ENCODE data around the gene MCM3.
A peak's percentile ranks its signal among the peaks of the same experiment; 100 is the strongest.

Gene MCM3

DNA sequence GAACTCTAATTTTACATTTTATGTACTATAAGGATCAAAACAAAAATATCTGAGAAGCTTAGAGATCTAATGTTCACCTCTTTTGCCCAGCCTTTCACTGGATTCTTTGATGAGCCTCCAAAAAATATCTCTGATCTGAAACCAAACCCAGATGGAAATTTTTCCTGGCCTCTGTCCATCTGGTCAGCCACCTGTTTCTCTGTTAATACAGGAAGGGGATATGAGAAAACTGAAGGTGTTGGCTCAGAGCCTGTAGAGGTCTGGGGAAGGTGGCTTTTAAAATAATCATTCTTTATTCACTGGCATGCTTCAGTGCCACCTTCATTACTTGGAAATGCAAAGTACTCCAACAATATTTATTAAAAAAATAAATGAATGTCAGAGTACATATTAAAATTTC is 8.5 kb upstream of the MCM3 start:
- Histone ChIP-seq H3K9ac (no peak overlapping the region; the same call in 1 of the 2 replicates), H3K4me2 (peak overlapping the region; percentile 65), H3K79me2 (ENCODE audit: insufficient read depth, low read depth) (no peaks in the 10 kb centered on the region)

DNA sequence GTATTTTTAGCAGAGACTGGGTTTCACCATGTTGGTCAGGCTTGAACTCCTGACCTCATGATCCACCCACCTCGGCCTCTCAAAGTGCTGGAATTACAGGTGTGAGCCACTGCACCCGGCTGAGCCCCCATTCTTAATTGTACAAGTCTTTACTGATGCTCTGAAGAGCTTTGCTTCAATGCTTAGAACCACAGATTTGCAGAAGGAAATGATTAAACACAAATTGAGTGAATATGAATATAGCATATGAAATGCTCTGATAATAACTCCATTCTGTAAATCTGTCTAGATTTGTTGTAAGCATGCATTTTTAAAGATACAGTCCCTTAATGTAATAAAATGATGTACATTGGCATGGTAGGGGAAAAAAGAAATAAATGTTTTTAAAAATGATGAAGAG is 4.3 kb upstream of the MCM3 start:
- peaks cover 8% of the 10 kb centered on the region for H3K79me2 ChIP-seq (ENCODE audit: insufficient read depth, low read depth)
- H4K20me1 ChIP-seq (ENCODE audit: insufficient read depth) = no peaks in the 10 kb centered on the region
- no peak overlapping the region for H3K27ac ChIP-seq
- no peaks in the 10 kb centered on the region for H3K27me3 ChIP-seq (ENCODE audit: insufficient read depth, low read depth)
- H3K4me2 ChIP-seq = no peak overlapping the region
- H3K36me3 ChIP-seq (ENCODE audit: insufficient read depth) = no peaks in the 10 kb centered on the region
- H3K4me3 ChIP-seq (IDR thresholded peaks at IDR 0.05; ENCODE audit: insufficient read depth, low read depth, low read length) = no peak overlapping the region
- no peak overlapping the region for H2AFZ ChIP-seq (ENCODE audit: low read depth)
- TF ChIP-seq, protein P1, sequence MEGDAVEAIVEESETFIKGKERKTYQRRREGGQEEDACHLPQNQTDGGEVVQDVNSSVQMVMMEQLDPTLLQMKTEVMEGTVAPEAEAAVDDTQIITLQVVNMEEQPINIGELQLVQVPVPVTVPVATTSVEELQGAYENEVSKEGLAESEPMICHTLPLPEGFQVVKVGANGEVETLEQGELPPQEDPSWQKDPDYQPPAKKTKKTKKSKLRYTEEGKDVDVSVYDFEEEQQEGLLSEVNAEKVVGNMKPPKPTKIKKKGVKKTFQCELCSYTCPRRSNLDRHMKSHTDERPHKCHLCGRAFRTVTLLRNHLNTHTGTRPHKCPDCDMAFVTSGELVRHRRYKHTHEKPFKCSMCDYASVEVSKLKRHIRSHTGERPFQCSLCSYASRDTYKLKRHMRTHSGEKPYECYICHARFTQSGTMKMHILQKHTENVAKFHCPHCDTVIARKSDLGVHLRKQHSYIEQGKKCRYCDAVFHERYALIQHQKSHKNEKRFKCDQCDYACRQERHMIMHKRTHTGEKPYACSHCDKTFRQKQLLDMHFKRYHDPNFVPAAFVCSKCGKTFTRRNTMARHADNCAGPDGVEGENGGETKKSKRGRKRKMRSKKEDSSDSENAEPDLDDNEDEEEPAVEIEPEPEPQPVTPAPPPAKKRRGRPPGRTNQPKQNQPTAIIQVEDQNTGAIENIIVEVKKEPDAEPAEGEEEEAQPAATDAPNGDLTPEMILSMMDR (conservative IDR thresholded peaks at IDR 0.05; ENCODE audit: low read depth, low read length) = no peak
- H3K4me1 ChIP-seq (ENCODE audit: low read depth, poor library complexity, severe bottlenecking) = peaks cover 57% of the 10 kb centered on the region
- H3K9ac ChIP-seq = no peak overlapping the region

More for the DNA sequence above, 8.5 kb upstream of the MCM3 start:
- no peaks in the 10 kb centered on the region for H4K20me1 ChIP-seq (ENCODE audit: insufficient read depth)
- H3K27me3 ChIP-seq (ENCODE audit: insufficient read depth, low read depth) = no peaks in the 10 kb centered on the region
- H2AFZ ChIP-seq (ENCODE audit: low read depth) = 0 out of 2 replicates have a peak overlapping the region, but pooled peaks have one; percentile 5
- peak overlapping the region; percentile 24; the same call in 1 of the 2 replicates for H3K27ac ChIP-seq
- H3K4me1 ChIP-seq (ENCODE audit: low read depth, poor library complexity, severe bottlenecking) = peaks cover 75% of the 10 kb centered on the region
- TF ChIP-seq, protein P1 (conservative IDR thresholded peaks at IDR 0.05; ENCODE audit: low read depth, low read length) = no peak
- no peak overlapping the region for H3K4me3 ChIP-seq (IDR thresholded peaks at IDR 0.05; ENCODE audit: insufficient read depth, low read depth, low read length)
- no peaks in the 10 kb centered on the region for H3K36me3 ChIP-seq (ENCODE audit: insufficient read depth)

DNA sequence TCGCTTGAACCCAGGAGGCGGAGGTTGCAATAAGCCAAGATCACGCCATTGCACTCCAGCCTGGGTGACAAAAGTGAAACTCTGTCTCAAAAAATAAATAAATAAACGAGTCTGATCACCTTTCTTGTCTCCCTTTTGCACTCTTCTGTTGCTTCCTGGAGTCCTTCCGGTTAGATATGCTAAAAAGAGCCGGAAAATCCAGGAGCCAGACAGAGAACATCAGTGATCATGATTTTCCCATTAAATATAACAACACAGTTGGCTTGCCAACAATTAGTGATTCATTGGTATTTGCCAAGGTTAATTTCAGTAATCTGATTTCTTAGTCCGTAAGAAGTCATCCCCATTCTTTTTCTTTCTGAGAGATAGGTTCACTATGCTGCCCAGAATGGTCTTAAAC is 3.7 kb upstream of the MCM3 start:
- Histone ChIP-seq H3K4me3 (IDR thresholded peaks at IDR 0.05; ENCODE audit: insufficient read depth, low read depth, low read length) (no peak overlapping the region), H2AFZ (ENCODE audit: low read depth) (no peak overlapping the region), H3K27ac (no peak overlapping the region), H3K4me2 (no peak overlapping the region), H3K4me1 (ENCODE audit: low read depth, poor library complexity, severe bottlenecking) (peaks cover 51% of the 10 kb centered on the region), H3K36me3 (ENCODE audit: insufficient read depth) (0 out of 2 replicates have a peak, but pooled peaks cover under 1% of the 10 kb centered on the region), H4K20me1 (ENCODE audit: insufficient read depth) (no peaks in the 10 kb centered on the region), H3K79me2 (ENCODE audit: insufficient read depth, low read depth) (peaks cover 14% of the 10 kb centered on the region), H3K9ac (no peak overlapping the region), H3K27me3 (ENCODE audit: insufficient read depth, low read depth) (no peaks in the 10 kb centered on the region)
- TF ChIP-seq, protein P1 (conservative IDR thresholded peaks at IDR 0.05; ENCODE audit: low read depth, low read length) = no peak

DNA sequence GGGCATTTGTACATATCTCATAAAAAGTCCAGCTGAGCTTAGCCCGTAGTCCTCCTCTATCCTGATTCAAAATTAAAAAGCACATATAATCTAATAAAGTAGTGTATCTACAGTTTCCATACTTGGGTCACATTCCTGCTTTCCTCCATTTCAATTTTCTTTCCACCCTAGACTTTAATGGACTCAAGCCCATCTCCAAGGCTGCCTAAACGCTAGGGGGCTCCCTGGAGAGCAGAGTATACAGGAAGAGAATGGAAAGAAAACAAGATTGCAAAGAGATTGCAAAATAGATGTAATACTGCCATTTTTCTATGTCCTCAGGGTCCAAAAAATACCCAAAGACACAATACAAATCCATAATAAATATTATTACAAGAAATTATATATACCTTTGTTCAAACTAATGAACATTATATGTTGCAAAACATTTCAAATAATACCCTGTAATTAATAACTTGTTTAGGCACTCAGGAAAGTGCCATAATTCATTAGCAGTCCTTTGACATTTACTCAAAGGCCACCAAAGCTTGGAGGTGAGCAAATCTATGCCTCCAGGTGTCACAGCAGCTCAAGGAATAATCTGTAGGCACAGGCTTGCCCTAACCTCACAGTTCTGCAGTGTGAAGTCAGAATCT is 2.4 kb upstream of the MCM3 start:
- Histone ChIP-seq H3K4me3 (IDR thresholded peaks at IDR 0.05; ENCODE audit: insufficient read depth, low read depth, low read length) (no peak overlapping the region), H2AFZ (ENCODE audit: low read depth) (no peak overlapping the region), H3K9ac (no peak overlapping the region), H3K36me3 (ENCODE audit: insufficient read depth) (peaks cover 6% of the 10 kb centered on the region; the same call in 1 of the 2 replicates), H3K27me3 (ENCODE audit: insufficient read depth, low read depth) (no peaks in the 10 kb centered on the region), H3K79me2 (ENCODE audit: insufficient read depth, low read depth) (peaks cover 27% of the 10 kb centered on the region), H3K27ac (peak overlapping the region; percentile 10; the same call in 1 of the 2 replicates), H3K4me2 (peak overlapping the region; percentile 73; the same call in 1 of the 2 replicates), H3K4me1 (ENCODE audit: low read depth, poor library complexity, severe bottlenecking) (peaks cover 50% of the 10 kb centered on the region), H4K20me1 (ENCODE audit: insufficient read depth) (0 out of 2 replicates have a peak, but pooled peaks cover 2% of the 10 kb centered on the region)
- TF ChIP-seq, protein P1 (conservative IDR thresholded peaks at IDR 0.05; ENCODE audit: low read depth, low read length) = peak; percentile 72

All from KMS-11 (cell line).